MM.1S (cell line): Measurements from ENCODE around the gene DPP10.

ENCODE experiments used
- DNase-seq: peaks from one replicate; pipeline ENCODE4 v3.0.0-alpha.2; 2015
- H2AFZ ChIP-seq: fragments of 300-600 bp; sonication (generic); 2 replicates; pipeline ENCODE4 v1.6.0; 2016; ENCODE audit warnings: antibody characterized with exemption, low read length
- H3F3A ChIP-seq: fragments of 300-600 bp; sonication (generic); 2 replicates; pipeline ENCODE4 v1.6.1; 2016; ENCODE audit warnings: mild to moderate bottlenecking, antibody characterized with exemption, low read length, moderate library complexity, mixed read lengths; ENCODE audit not compliant: insufficient read depth
- H3K27ac ChIP-seq: fragments of 300-600 bp; sonication (generic); 2 replicates; pipeline ENCODE4 v1.5.1; 2016; ENCODE audit warnings: mild to moderate bottlenecking, low read length
- H3K27me3 ChIP-seq: fragments of 300-600 bp; sonication (generic); replicated peaks from 2 replicates; pipeline ENCODE4 v1.6.0; 2016; ENCODE audit warnings: low read length; ENCODE audit not compliant: insufficient read depth
- H3K36me3 ChIP-seq: fragments of 300-600 bp; sonication (generic); replicated peaks from 2 replicates; pipeline ENCODE4 v1.6.1; 2016; ENCODE audit warnings: mild to moderate bottlenecking, low read length, mixed read lengths; ENCODE audit not compliant: insufficient read depth
- H3K4me1 ChIP-seq: fragments of 300-600 bp; sonication (generic); 2 replicates; pipeline ENCODE4 v1.6.1; 2016; ENCODE audit warnings: low read length, mixed read lengths
- H3K4me2 ChIP-seq: fragments of 300-600 bp; sonication (generic); 2 replicates; pipeline ENCODE4 v1.6.0; 2016; ENCODE audit warnings: low read depth, low read length
- H3K4me3 ChIP-seq: fragments of 300-600 bp; sonication (generic); 2 replicates; pipeline ENCODE4 v1.5.1; 2016; ENCODE audit warnings: low read length, mixed read lengths
- H3K79me2 ChIP-seq: fragments of 300-600 bp; sonication (generic); 2 replicates; pipeline ENCODE4 v1.6.1; 2016; ENCODE audit warnings: mixed run types, low read length, mixed read lengths
- H3K9ac ChIP-seq: fragments of 300-600 bp; sonication (generic); 2 replicates; pipeline ENCODE4 v1.6.1; 2016; ENCODE audit warnings: low read length, mixed read lengths
- H3K9me2 ChIP-seq: fragments of 300-600 bp; sonication (generic); replicated peaks from 2 replicates; pipeline ENCODE4 v1.6.1; 2016; ENCODE audit warnings: mild to moderate bottlenecking, low read length, mixed read lengths; ENCODE audit not compliant: insufficient read depth
- H3K9me3 ChIP-seq: fragments of 300-600 bp; sonication (generic); replicated peaks from 2 replicates; pipeline ENCODE4 v1.6.1; 2016; ENCODE audit warnings: mild to moderate bottlenecking, low read length, mixed read lengths; ENCODE audit not compliant: insufficient read depth
- H4K20me1 ChIP-seq: fragments of 300-600 bp; sonication (generic); 2 replicates; pipeline ENCODE4 v1.6.1; 2016; ENCODE audit warnings: mild to moderate bottlenecking, low read length, moderate library complexity, mixed read lengths; ENCODE audit not compliant: insufficient read depth
- EZH2 ChIP-seq: fragments of 300-600 bp; sonication (generic); optimal IDR thresholded peaks from 2 replicates; pipeline ENCODE3; 2017; ENCODE audit warnings: low read depth, mild to moderate bottlenecking, antibody characterized with exemption, low read length, mixed read lengths
- EZH2phosphoT487 ChIP-seq: fragments of 300-600 bp; sonication (generic); IDR thresholded peaks from 2 replicates; pipeline ENCODE4 v1.6.1; 2018; ENCODE audit warnings: antibody characterized with exemption, low read length
- TF ChIP-seq, protein P1 (sequence below): fragments of 300-600 bp; sonication (generic); IDR thresholded peaks from 2 replicates; pipeline ENCODE4 v1.5.1; 2016; ENCODE audit warnings: antibody characterized with exemption, low read length, mixed read lengths

The DPP10 gene

GRCh38 chr2:114642988-114643553 is 200.6 kb downstream of the DPP10 start:
- Histone ChIP-seq H3K27ac (no peak overlapping the region), H3K27me3 (no peaks in the 10 kb centered on the region), H3K4me3 (no peak overlapping the region), H3K4me2 (no peak overlapping the region), H3K79me2 (no peaks in the 10 kb centered on the region), H3K36me3 (no peaks in the 10 kb centered on the region), H3K9me3 (no peaks in the 10 kb centered on the region), H3F3A (no peaks in the 10 kb centered on the region), H3K9me2 (no peaks in the 10 kb centered on the region), H2AFZ (no peak overlapping the region), H4K20me1 (no peaks in the 10 kb centered on the region), H3K9ac (no peak overlapping the region), H3K4me1 (no peaks in the 10 kb centered on the region)
- no peak for DNase-seq
- no peak for TF ChIP-seq EZH2phosphoT487
- TF ChIP-seq, protein P1, sequence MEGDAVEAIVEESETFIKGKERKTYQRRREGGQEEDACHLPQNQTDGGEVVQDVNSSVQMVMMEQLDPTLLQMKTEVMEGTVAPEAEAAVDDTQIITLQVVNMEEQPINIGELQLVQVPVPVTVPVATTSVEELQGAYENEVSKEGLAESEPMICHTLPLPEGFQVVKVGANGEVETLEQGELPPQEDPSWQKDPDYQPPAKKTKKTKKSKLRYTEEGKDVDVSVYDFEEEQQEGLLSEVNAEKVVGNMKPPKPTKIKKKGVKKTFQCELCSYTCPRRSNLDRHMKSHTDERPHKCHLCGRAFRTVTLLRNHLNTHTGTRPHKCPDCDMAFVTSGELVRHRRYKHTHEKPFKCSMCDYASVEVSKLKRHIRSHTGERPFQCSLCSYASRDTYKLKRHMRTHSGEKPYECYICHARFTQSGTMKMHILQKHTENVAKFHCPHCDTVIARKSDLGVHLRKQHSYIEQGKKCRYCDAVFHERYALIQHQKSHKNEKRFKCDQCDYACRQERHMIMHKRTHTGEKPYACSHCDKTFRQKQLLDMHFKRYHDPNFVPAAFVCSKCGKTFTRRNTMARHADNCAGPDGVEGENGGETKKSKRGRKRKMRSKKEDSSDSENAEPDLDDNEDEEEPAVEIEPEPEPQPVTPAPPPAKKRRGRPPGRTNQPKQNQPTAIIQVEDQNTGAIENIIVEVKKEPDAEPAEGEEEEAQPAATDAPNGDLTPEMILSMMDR: no peak
- no peak for TF ChIP-seq EZH2

- Histone ChIP-seq H3K27me3 (no peaks in the 10 kb centered on the region), H3K36me3 (no peaks in the 10 kb centered on the region), H3K79me2 (no peaks in the 10 kb centered on the region), H3K4me1 (no peaks in the 10 kb centered on the region), H3K9me2 (no peaks in the 10 kb centered on the region), H3K4me3 (no peak overlapping the region), H3K4me2 (no peak overlapping the region), H3K9ac (no peak overlapping the region), H3K9me3 (no peaks in the 10 kb centered on the region), H2AFZ (no peak overlapping the region), H4K20me1 (no peaks in the 10 kb centered on the region), H3F3A (no peaks in the 10 kb centered on the region), H3K27ac (no peak overlapping the region)
- TF ChIP-seq EZH2 (no peak), EZH2phosphoT487 (no peak)
- TF ChIP-seq, protein P1: no peak
- DNase-seq: no peak
These were observed 209.5 kb downstream of the DPP10 start for GRCh38 chr2:114651933-114652332.

DNA sequence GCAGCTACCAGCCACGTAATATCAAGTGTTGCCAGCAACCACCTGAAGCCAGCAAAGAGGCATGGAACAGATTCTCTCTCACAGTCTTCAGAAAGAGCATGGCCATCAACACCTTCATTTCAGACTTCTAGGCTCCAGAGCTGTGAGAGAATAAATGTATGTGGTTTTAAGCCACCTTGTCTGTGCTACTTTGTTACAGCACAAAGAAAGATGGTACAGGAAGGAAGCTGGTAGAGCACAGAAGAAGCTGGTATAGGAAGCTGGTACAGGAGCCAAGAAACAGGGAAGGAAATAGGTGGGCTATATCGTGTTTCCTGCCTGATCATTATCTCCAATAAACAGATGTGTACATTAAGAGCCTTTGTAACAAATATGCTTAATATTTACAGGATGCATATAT is 217.4 kb downstream of the DPP10 start:
- no peaks in the 10 kb centered on the region for H3F3A ChIP-seq
- no peak overlapping the region for H3K4me2 ChIP-seq
- TF ChIP-seq EZH2 (no peak), EZH2phosphoT487 (no peak)
- TF ChIP-seq, protein P1: no peak
- no peaks in the 10 kb centered on the region for H3K36me3 ChIP-seq
- H3K9me3 ChIP-seq: no peaks in the 10 kb centered on the region
- H3K27ac ChIP-seq: no peak overlapping the region
- DNase-seq: no peak
- no peaks in the 10 kb centered on the region for H3K27me3 ChIP-seq
- H3K4me1 ChIP-seq: no peaks in the 10 kb centered on the region
- no peak overlapping the region for H2AFZ ChIP-seq
- H3K9me2 ChIP-seq: no peaks in the 10 kb centered on the region
- H4K20me1 ChIP-seq: no peaks in the 10 kb centered on the region
- H3K4me3 ChIP-seq: no peak overlapping the region
- H3K9ac ChIP-seq: no peak overlapping the region
- no peaks in the 10 kb centered on the region for H3K79me2 ChIP-seq
